GM21423 (cell line): ENCODE data around the gene TMEM117.
A peak's percentile ranks its signal among the peaks of the same experiment; 100 is the strongest.

Experiments used
- ATAC-seq: cut with Tn5 transposase; IDR thresholded peaks from one replicate; pipeline ENCODE4 v1.9.1; 2021; ENCODE audit warnings: mild to moderate bottlenecking, moderate library complexity; ENCODE audit not compliant: unreplicated experiment

The TMEM117 gene

DNA sequence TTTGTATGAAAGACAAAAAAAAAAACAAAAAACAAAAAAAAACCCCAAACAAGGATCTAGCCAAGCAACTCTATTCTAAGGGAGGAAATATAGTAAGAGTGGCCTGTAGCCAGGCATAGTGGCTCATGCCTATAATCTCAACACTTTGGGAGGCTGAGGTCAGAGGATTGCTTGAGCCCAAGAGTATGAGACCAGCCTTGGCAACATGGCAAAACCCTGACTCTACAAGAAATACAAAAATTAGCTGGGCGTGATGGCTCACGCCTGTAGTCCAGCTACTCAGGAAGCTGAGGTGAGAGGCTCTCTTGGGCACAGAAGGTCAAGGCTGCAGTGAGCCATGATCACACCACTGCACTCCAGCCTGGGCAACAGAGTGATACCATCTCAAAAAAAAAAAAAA lies 47.9 kb downstream of the TMEM117 start:
- no peak for ATAC-seq

DNA sequence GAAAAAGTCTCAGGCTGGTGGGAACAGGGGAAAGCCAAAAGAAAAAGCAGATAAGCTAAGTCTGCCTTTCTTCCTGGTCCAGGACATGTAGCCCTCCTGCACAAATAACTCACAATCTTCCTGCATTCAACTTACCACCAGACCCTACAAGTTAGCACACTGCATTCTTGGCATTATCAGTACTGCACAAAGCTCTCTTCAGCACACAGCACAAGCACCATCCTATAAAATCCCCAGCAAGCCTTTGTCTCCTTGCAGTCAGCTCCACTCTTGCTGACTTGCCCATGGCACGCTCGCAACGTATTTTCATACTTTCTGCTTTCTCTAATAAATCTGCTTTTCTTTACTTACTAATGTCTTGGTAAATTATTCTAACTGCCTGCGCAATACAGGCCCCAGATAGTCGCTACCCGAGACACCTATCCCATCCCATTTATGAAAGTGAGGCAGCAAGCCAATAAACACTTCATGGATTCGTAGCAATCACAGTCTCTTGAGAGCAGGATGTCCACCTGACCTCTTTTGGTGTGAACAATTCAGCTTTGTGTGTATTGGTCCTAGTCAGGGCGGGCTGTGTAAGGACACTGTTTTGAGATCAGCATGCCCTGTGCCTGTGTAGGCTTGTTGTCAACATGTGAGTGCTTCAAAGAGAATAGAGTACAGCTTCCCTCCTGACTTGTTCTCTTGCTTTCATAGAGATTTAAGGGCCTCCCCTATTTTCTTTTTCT lies 49.0 kb downstream of the TMEM117 start:
- ATAC-seq = no peak

GRCh38 chr12:43887397-43887796 lies 51.5 kb downstream of the TMEM117 start:
- no peak for ATAC-seq

DNA sequence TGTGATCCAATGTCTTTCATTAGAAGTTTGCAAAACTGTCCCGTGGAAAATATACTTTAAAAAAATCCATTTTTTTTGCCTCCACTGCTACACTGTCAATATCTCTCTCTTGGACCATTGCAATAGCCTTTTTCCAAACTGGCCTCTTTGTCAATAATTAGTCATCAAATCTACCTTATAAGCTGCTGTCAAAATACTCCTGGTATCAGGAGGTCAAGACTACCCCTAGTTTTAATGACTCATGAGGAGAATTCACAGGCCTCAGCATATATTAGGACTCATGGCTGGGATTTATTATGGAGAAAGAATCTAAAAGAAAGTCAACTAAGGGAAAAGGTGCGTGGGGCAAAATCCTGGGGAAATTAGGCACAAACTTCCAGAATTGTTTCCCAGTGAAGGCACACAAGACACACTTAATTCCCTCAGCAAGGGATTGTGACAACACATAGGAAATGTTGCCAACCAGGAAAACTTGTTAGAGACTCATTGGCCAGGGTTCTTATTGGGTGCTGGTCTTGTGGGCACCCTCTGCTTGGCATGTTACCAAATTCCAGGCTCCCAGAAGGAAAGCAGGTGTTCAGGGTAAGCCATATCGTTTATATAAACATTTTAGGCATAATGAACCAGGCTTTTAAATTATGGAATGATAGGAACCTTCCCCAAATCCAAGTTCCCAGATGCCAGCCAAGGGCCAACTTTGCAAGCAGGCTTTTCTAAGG lies 56.1 kb downstream of the TMEM117 start:
- ATAC-seq = no peak

DNA sequence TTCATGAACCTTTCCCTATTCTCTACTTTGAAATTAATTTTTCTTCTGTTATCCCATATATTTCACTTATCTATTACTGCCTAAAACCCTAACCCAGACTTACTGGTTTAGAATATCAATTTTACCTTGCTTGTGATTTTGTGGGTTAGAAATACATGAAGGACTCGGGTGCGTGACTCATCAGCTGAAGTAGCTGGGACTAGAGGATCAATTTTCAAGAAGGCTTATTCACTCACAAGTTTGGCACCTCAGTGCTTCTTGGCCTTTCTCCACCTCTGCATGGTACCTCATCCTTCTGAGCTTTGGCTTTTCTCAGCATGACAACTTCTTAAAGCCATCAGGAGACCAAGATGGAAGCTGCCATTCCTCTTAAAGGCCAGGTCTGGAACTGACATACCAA lies 57.8 kb downstream of the TMEM117 start:
- no peak for ATAC-seq

- no peak for ATAC-seq
Observed at GRCh38 chr12:43895580-43896206, 59.8 kb downstream of the TMEM117 start.

DNA sequence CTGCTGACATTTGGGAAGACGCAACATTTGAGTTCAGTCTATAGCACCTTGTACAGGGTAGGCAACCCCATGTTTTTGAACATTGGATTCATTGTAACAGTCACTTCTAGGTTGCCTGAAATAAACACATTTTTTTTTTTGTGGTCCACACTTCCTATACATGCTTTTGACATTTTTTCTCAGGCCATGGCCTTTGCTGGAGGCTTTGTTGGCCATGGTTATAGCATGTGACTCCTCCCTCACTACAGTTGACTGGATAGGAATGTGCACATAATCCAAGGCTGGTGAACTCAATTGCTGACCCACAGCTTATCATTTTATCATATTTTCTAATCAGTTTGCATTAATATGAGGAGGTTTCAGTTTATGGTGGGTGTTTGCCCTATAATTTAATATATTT lies 60.6 kb downstream of the TMEM117 start:
- no peak for ATAC-seq

- ATAC-seq = no peak
Observed at GRCh38 chr12:43898474-43898873, 62.6 kb downstream of the TMEM117 start.

DNA sequence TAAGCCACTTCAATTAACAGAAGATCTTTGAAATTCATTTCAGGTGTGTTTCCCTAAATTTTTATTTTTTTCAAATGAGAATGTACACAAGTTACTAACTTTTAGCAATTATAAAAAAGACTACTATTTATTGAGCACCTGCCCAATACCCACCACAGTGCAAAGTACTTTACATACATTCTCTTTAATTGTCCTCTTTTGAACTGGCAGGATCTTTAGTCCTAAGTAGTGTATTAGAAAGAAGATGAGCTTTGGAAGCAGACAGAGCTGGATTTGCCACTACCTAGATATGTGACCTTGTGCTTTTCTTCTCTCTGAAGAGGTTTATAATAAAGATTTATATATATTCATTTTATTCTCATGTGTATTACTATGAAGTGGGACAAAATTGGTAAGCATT lies 63.7 kb downstream of the TMEM117 start:
- ATAC-seq = no peak

DNA sequence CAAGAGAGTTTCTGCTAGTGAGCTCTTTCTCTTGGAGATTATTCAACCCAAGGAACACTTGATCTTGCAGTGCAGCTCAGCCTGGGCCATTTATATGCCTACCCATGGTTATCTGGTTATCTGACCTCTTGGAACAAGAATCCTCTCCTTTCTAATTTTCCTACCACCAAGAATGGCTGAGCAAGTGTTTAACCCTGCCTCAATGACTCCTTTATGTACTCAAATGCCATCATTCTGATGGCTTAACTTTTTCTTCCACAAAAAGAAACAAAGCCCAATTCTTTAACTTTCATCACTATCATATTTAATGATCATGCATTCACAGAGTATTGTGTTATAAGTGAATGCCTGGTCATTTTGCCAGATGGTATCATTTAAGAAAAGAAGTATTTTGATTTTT lies 67.8 kb downstream of the TMEM117 start:
- no peak for ATAC-seq

DNA sequence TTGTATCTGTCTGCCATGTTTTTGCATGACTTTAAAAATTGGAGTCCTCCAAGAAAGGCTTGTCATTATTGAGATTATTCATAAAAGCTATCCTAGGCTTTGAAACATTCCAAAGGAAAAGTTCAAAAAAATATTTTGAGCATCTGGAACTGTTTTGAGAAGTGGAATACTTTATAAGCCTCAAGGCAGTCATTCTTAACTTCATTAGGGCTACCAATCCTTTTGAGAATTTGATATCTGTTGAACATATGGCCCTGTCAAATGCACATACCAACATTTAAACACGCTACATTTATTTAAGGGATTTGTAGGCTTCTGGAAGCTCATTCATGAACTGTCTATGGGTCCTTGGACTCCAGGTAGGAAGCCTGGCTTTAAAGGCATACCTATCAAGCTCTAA lies 77.0 kb downstream of the TMEM117 start:
- no peak for ATAC-seq

DNA sequence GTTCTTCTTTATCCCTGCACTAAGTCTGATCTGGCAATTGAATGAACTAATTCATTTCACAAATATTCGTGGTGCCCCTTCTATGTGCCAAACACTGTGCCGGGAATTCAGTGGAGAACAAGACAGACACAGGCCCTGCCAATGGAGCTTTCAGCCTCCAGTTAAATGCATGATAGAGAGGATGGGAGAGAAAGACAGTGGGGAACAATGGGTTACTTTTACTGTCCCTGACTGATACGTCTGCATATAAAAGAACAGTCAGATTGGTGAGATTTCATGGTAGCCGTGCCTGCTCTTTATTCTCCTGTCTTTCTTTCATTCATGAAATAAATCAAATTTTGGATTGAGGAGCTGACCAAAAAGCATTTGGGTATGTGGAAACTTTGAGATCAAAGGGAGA lies 78.5 kb downstream of the TMEM117 start:
- ATAC-seq = no peak

DNA sequence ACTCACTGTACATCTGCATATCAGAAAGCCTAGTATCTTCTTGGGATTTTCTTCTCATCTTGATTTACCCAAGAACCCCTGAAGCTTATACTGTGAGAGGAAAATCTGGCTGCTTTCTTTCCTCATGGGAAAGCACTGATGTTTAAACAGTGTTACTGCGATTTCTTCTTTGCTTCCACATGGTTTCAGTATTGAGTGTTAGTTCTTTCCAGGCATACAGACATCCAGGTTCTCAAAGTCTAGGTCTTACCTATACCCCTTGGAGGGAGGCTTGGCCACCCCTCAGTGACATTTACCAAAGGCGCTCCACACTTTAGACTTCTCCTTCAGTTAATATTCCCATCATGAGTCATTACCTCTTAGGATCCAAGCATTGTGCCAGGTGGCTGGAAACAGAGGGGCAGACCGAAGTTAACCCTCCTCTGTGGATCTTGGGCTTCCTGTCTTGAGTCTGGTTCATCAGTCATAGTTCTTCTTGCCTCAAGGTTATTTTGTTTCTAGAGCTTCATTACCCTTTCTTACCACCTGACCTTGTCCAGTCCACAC lies 79.1 kb downstream of the TMEM117 start:
- ATAC-seq = no peak

GRCh38 chr12:43917896-43918295 lies 82.0 kb downstream of the TMEM117 start:
- ATAC-seq = no peak

DNA sequence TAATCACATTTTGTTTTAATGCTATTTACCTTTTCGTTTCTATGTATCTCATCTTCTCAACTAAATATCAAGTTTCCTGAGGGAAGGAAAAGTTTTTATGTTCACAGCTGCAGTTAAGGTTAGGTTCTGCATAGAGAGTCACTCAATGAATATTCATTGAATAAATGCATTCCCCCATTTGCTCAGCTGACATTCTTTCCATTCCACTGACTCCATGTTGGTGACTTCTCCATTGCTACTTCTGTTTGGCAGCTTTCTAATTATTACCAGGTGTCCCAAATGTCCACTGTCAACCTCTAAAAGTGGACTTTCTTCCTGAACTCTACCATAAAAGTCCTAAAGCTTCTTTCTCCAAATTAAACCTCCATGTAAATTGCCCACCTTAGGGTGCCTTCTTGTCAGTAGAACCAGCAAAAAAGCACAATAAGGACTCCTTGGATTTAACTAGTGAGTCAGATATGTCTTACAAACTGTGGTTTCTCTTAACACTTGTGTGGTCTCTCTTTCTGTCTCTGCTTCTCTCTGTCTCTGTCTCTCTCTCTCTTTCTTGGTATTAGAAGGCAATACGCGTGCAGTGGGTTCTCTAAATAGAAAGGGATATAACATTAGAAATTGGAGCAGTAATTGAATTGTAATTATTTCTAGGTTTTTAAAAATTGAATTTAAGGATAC lies 85.9 kb downstream of the TMEM117 start:
- ATAC-seq = no peak

GRCh38 chr12:43930032-43930431 lies 94.2 kb downstream of the TMEM117 start:
- no peak for ATAC-seq

DNA sequence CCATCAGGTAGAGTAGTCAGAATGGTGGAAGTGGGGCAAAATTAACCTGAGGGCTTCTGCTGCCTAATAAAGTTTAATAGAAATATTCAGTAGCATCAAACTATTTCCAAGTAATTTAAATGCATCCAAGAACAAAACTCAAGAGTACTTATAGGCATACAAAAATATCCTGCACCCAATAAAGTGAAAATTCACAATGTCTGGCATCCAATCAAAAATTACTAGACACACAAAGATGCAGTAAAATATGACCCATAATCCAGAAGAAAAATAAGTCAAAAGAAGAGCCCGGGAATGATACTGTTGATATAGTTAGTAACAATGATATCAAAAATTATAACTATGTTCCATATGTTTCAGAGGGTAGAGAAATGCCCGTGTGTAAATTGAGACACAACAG lies 95.3 kb downstream of the TMEM117 start:
- ATAC-seq = no peak

DNA sequence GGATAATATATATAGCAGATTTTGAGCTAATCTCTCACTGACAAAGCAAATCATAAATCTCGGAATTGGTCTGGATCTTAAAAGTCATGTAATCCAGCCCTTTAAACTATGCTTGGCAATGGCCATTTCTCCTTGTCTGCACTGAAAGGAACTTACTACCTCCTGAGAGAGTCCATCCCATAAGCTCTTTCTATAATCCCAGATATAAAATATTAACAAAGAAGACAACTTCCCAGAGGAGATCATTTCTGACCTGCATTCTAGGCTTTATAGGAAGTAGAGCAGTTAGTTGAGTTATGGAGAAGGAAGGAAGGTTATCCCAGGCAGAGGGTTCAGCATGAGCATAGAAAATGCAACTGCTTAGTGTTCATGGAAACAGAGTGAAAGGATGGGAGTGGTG lies 99.7 kb downstream of the TMEM117 start:
- ATAC-seq = no peak

- peak; percentile 62 for ATAC-seq
Observed at GRCh38 chr12:43937947-43938346, 102.1 kb downstream of the TMEM117 start.

- ATAC-seq = no peak
Observed at GRCh38 chr12:43942379-43942778, 106.5 kb downstream of the TMEM117 start.

- no peak for ATAC-seq
Observed at GRCh38 chr12:43945983-43946382, 110.1 kb downstream of the TMEM117 start.
